HepG2 (cell line): Measurements from ENCODE around the gene LTB4R2. TPM values are rescaled to one million over a fixed set of nuclear protein-coding genes. Genes with fewer than 3 reads are reported as not detected.

Experiments
- GABPB1 ChIP-seq: IDR thresholded peaks from 2 replicates; pipeline ENCODE4 v1.6.1; 2016; ENCODE audit warnings: mild to moderate bottlenecking, missing genetic modification reagents, moderate library complexity, missing compliant biosample characterization
- NR1H2 ChIP-seq: sonication (generic); formaldehyde crosslinking; IDR thresholded peaks from 2 replicates; pipeline ENCODE4 v1.8.1; 2022; ENCODE audit warnings: low read depth, missing genetic modification reagents, borderline replicate concordance
- PAWR ChIP-seq: sonication (generic); formaldehyde crosslinking; IDR thresholded peaks from 2 replicates; pipeline ENCODE4 v1.4.0; 2020; ENCODE audit warnings: missing genetic modification reagents, mild to moderate bottlenecking, borderline replicate concordance
- ZNF143 ChIP-seq: sonication (generic); formaldehyde crosslinking; IDR thresholded peaks from 2 replicates; pipeline ENCODE4 v1.4.0; 2020; ENCODE audit warnings: missing genetic modification reagents
- ZNF225 ChIP-seq: sonication (generic); formaldehyde crosslinking; IDR thresholded peaks from 2 replicates; pipeline ENCODE4 v1.4.0; 2020; ENCODE audit warnings: mild to moderate bottlenecking, missing genetic modification reagents
- ZNF75D ChIP-seq: sonication (generic); formaldehyde crosslinking; IDR thresholded peaks from 2 replicates; pipeline ENCODE4 v1.8.1; 2023; ENCODE audit warnings: missing genetic modification reagents, mild to moderate bottlenecking, borderline replicate concordance
- polyA plus RNA-seq, 8 experiments: library from polyadenylated mRNA; depleted of rRNA in 3 of 8; stranded (reverse) in 7 of 8; unstranded in 1 of 8; fragments of >200 nt; fragmentation: Illumina TruSeq in 4 of 8; extraction: Trizol in 4 of 8; gene quantifications; 2 replicates each; pipeline versions ENCODE4 v1.2.1 to v1.2.3, GENCODE V29; 2011 to 2016; ENCODE audit warnings: low read depth in 4 of 8, missing spikeins in 1 of 8, mixed read lengths in 1 of 8; ENCODE audit not compliant: insufficient read depth in 1 of 8
- total RNA-seq, 5 experiments: library from RNA; depleted of rRNA; stranded (reverse); fragments of >200 nt; fragmentation: Illumina TruSeq; extraction: Trizol; gene quantifications; 2 replicates each; pipeline ENCODE4 v1.2.3, GENCODE V29; 2016; ENCODE audit warnings: low read depth in 1 of 5
- TF ChIP-seq, protein P1 (sequence below): sonication (generic); formaldehyde crosslinking; IDR thresholded peaks from 2 replicates; pipeline ENCODE4 v1.4.0; 2020; ENCODE audit warnings: missing genetic modification reagents, borderline replicate concordance
- TF ChIP-seq, protein P2 (sequence below): sonication (generic); formaldehyde crosslinking; conservative IDR thresholded peaks from 2 replicates; pipeline ENCODE4 v1.4.0; 2020; ENCODE audit warnings: missing genetic modification reagents
- TF ChIP-seq, protein P3 (sequence below): sonication (generic); formaldehyde crosslinking; IDR thresholded peaks from 2 replicates; pipeline ENCODE4 v1.4.0; 2020; ENCODE audit warnings: missing genetic modification reagents
- TF ChIP-seq, protein P4 (sequence below): sonication (generic); formaldehyde crosslinking; IDR thresholded peaks from 2 replicates; pipeline ENCODE4 v1.5.1; 2020; ENCODE audit warnings: mild to moderate bottlenecking, moderate library complexity, missing genetic modification reagents
- TF ChIP-seq, protein P5 (sequence below): sonication (generic); formaldehyde crosslinking; conservative IDR thresholded peaks from 2 replicates; pipeline ENCODE4 v1.8.0; 2022; ENCODE audit warnings: missing genetic modification reagents
- TF ChIP-seq, protein P6 (sequence below): sonication (generic); formaldehyde crosslinking; IDR thresholded peaks from 2 replicates; pipeline ENCODE4 v1.5.0; 2020; ENCODE audit warnings: missing genetic modification reagents
- TF ChIP-seq, protein P7 (sequence below): sonication (generic); formaldehyde crosslinking; IDR thresholded peaks from 2 replicates; pipeline ENCODE4 v1.8.1; 2022; ENCODE audit warnings: mild to moderate bottlenecking, missing genetic modification reagents

Gene LTB4R2
- total and polyA plus RNA-seq, 2 of the 13 experiments (the other 11 are each of a cell fraction or from before 2014, with no cell fraction given): 3.9 to 6.9 TPM

DNA sequence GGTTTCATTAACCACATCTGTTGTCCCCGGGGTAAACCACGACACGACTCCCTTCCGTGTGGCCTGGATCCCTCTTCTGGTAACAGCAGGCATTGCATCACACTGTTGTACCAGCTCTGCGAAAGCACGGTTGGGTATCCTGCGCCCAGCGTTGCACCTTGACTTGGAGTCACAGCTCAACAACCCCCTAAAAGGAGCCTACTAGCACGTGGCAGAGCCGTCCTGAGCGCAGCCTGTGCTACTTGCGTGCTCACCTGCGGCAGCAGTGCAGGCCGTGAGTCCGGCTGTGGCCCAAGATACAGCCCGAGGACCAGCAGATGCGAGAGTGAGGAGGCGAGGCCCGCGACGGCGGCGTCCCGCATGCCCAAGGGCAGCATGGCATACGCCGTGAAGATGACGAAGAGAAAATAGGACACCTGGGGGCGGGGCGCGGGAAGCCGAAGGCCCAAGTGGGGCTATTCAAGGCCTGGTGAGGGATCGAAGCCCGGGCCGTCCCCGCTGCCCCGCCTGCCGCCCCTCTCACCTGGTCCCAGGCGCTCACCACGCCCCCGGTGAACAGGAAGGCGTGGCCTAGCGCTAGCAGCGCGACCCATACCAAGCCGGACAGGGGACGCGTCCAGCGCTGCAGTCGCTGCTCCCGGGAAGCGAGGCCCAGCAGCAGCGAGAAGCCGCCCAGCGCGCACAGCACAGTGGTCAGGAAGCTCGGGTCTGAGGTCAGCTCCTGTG lies 22.5 kb downstream of the LTB4R2 start (continued):
- TF ChIP-seq, protein P1, sequence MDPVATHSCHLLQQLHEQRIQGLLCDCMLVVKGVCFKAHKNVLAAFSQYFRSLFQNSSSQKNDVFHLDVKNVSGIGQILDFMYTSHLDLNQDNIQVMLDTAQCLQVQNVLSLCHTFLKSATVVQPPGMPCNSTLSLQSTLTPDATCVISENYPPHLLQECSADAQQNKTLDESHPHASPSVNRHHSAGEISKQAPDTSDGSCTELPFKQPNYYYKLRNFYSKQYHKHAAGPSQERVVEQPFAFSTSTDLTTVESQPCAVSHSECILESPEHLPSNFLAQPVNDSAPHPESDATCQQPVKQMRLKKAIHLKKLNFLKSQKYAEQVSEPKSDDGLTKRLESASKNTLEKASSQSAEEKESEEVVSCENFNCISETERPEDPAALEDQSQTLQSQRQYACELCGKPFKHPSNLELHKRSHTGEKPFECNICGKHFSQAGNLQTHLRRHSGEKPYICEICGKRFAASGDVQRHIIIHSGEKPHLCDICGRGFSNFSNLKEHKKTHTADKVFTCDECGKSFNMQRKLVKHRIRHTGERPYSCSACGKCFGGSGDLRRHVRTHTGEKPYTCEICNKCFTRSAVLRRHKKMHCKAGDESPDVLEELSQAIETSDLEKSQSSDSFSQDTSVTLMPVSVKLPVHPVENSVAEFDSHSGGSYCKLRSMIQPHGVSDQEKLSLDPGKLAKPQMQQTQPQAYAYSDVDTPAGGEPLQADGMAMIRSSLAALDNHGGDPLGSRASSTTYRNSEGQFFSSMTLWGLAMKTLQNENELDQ (CRISPR knock-in tag): peak; percentile 60; the same call in 1 of the 2 replicates
- TF ChIP-seq, protein P2, sequence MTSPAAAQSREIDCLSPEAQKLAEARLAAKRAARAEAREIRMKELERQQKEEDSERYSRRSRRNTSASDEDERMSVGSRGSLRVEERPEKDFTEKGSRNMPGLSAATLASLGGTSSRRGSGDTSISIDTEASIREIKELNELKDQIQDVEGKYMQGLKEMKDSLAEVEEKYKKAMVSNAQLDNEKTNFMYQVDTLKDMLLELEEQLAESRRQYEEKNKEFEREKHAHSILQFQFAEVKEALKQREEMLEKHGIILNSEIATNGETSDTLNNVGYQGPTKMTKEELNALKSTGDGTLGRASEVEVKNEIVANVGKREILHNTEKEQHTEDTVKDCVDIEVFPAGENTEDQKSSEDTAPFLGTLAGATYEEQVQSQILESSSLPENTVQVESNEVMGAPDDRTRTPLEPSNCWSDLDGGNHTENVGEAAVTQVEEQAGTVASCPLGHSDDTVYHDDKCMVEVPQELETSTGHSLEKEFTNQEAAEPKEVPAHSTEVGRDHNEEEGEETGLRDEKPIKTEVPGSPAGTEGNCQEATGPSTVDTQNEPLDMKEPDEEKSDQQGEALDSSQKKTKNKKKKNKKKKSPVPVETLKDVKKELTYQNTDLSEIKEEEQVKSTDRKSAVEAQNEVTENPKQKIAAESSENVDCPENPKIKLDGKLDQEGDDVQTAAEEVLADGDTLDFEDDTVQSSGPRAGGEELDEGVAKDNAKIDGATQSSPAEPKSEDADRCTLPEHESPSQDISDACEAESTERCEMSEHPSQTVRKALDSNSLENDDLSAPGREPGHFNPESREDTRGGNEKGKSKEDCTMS: no peak
- no peak for TF ChIP-seq ZNF143 (CRISPR knock-in tag)
- TF ChIP-seq, protein P3, sequence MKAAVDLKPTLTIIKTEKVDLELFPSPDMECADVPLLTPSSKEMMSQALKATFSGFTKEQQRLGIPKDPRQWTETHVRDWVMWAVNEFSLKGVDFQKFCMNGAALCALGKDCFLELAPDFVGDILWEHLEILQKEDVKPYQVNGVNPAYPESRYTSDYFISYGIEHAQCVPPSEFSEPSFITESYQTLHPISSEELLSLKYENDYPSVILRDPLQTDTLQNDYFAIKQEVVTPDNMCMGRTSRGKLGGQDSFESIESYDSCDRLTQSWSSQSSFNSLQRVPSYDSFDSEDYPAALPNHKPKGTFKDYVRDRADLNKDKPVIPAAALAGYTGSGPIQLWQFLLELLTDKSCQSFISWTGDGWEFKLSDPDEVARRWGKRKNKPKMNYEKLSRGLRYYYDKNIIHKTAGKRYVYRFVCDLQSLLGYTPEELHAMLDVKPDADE (CRISPR knock-in tag): no peak
- peak; percentile 82 for TF ChIP-seq GABPB1 (CRISPR knock-in tag)
- TF ChIP-seq, protein P4, sequence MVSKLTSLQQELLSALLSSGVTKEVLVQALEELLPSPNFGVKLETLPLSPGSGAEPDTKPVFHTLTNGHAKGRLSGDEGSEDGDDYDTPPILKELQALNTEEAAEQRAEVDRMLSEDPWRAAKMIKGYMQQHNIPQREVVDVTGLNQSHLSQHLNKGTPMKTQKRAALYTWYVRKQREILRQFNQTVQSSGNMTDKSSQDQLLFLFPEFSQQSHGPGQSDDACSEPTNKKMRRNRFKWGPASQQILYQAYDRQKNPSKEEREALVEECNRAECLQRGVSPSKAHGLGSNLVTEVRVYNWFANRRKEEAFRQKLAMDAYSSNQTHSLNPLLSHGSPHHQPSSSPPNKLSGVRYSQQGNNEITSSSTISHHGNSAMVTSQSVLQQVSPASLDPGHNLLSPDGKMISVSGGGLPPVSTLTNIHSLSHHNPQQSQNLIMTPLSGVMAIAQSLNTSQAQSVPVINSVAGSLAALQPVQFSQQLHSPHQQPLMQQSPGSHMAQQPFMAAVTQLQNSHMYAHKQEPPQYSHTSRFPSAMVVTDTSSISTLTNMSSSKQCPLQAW: no peak; the same call in 1 of the 2 replicates
- peak; percentile 100 for TF ChIP-seq ZNF225 (CRISPR knock-in tag)
- peak; percentile 91; the same call in 1 of the 2 replicates for TF ChIP-seq NR1H2
- TF ChIP-seq, protein P5, sequence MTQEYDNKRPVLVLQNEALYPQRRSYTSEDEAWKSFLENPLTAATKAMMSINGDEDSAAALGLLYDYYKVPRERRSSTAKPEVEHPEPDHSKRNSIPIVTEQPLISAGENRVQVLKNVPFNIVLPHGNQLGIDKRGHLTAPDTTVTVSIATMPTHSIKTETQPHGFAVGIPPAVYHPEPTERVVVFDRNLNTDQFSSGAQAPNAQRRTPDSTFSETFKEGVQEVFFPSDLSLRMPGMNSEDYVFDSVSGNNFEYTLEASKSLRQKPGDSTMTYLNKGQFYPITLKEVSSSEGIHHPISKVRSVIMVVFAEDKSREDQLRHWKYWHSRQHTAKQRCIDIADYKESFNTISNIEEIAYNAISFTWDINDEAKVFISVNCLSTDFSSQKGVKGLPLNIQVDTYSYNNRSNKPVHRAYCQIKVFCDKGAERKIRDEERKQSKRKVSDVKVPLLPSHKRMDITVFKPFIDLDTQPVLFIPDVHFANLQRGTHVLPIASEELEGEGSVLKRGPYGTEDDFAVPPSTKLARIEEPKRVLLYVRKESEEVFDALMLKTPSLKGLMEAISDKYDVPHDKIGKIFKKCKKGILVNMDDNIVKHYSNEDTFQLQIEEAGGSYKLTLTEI (CRISPR knock-in tag): no peak; the same call in 1 of the 2 replicates
- no peak; the same call in 1 of the 2 replicates for TF ChIP-seq ZNF75D
- TF ChIP-seq, protein P6, sequence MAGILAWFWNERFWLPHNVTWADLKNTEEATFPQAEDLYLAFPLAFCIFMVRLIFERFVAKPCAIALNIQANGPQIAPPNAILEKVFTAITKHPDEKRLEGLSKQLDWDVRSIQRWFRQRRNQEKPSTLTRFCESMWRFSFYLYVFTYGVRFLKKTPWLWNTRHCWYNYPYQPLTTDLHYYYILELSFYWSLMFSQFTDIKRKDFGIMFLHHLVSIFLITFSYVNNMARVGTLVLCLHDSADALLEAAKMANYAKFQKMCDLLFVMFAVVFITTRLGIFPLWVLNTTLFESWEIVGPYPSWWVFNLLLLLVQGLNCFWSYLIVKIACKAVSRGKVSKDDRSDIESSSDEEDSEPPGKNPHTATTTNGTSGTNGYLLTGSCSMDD (CRISPR knock-in tag): no peak
- TF ChIP-seq PAWR: peak; percentile 96
- TF ChIP-seq, protein P7, sequence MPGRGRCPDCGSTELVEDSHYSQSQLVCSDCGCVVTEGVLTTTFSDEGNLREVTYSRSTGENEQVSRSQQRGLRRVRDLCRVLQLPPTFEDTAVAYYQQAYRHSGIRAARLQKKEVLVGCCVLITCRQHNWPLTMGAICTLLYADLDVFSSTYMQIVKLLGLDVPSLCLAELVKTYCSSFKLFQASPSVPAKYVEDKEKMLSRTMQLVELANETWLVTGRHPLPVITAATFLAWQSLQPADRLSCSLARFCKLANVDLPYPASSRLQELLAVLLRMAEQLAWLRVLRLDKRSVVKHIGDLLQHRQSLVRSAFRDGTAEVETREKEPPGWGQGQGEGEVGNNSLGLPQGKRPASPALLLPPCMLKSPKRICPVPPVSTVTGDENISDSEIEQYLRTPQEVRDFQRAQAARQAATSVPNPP (CRISPR knock-in tag): no peak
